H54 (cell line): Measurements from ENCODE around the gene TOX2.
A peak's percentile ranks its signal among the peaks of the same experiment; 100 is the strongest.

ENCODE experiments used
- DNase-seq: peaks from one replicate; pipeline ENCODE4 v3.0.0; 2011; ENCODE audit warnings: low spot score, mixed read lengths; ENCODE audit not compliant: insufficient read length
- FAIRE-seq: peaks from 3 replicates; lab custom pipeline; 2011; peaks lifted over from hg19 to GRCh38; lab: Jason Lieb, UNC
- POLR2A ChIP-seq: IDR thresholded peaks from 2 replicates; pipeline ENCODE4 v1.6.1; 2011; ENCODE audit warnings: low read depth, mild to moderate bottlenecking, low read length

TOX2 gene

GRCh38 chr20:44080646-44081267, 166.1 kb downstream of the TOX2 start:
- DNase-seq: peak; percentile 66
- TF ChIP-seq POLR2A: no peak
- FAIRE-seq: no peak

GRCh38 chr20:44081476-44081875, 166.8 kb downstream of the TOX2 start:
- no peak for FAIRE-seq
- TF ChIP-seq POLR2A: no peak

GRCh38 chr20:44081888-44082287, 167.2 kb downstream of the TOX2 start:
- FAIRE-seq (no peak), DNase-seq (no peak)
- TF ChIP-seq POLR2A: no peak

More at GRCh38 chr20:44081476-44081875, 166.8 kb downstream of the TOX2 start:
- no peak for DNase-seq

GRCh38 chr20:44083220-44083933, 168.7 kb downstream of the TOX2 start:
- no peak for FAIRE-seq
- peak; percentile 23 for DNase-seq
- no peak for TF ChIP-seq POLR2A

GRCh38 chr20:44084439-44084838, 169.8 kb downstream of the TOX2 start:
- TF ChIP-seq POLR2A: no peak
- DNase-seq (no peak), FAIRE-seq (no peak)

- no peak for FAIRE-seq
- no peak for TF ChIP-seq POLR2A
- DNase-seq: no peak
Observed at GRCh38 chr20:44084891-44085290, 170.2 kb downstream of the TOX2 start.

- DNase-seq (no peak), FAIRE-seq (no peak)
- TF ChIP-seq POLR2A: no peak
Observed at GRCh38 chr20:44085616-44086434, 171.2 kb downstream of the TOX2 start.

- TF ChIP-seq POLR2A: no peak
Observed at GRCh38 chr20:44087051-44087856, 172.6 kb downstream of the TOX2 start.

GRCh38 chr20:44087857-44088120, 173.1 kb downstream of the TOX2 start:
- TF ChIP-seq POLR2A: no peak
- DNase-seq (no peak), FAIRE-seq (no peak)

More at GRCh38 chr20:44087051-44087856, 172.6 kb downstream of the TOX2 start:
- FAIRE-seq: no peak
- DNase-seq: no peak

- TF ChIP-seq POLR2A: no peak
- FAIRE-seq: no peak
Observed at GRCh38 chr20:44089987-44090674, 175.5 kb downstream of the TOX2 start.

GRCh38 chr20:44091026-44091425, 176.4 kb downstream of the TOX2 start:
- DNase-seq (no peak), FAIRE-seq (no peak)
- TF ChIP-seq POLR2A: no peak

More at GRCh38 chr20:44089987-44090674, 175.5 kb downstream of the TOX2 start:
- DNase-seq: no peak

GRCh38 chr20:44092551-44093248, 178.0 kb downstream of the TOX2 start:
- TF ChIP-seq POLR2A: no peak
- FAIRE-seq: no peak
- DNase-seq: no peak
